ACC112 (cell line): Measurements from ENCODE around the gene FGB.

Source experiments
- H2AFZ ChIP-seq: fragments of 200-600 bp; sonication (generic); one replicate; pipeline ENCODE4 v1.6.0; 2017; ENCODE audit warnings: antibody characterized with exemption, low read length; ENCODE audit not compliant: unreplicated experiment
- H3K27ac ChIP-seq: fragments of 200-600 bp; sonication (generic); 2 replicates; pipeline ENCODE4 v1.5.1; 2014; ENCODE audit warnings: low read depth, mild to moderate bottlenecking, antibody characterized with exemption, low read length, moderate library complexity
- H3K27me3 ChIP-seq: fragments of 200-600 bp; sonication (generic); 2 replicates; pipeline ENCODE4 v1.6.1; 2014; ENCODE audit warnings: mild to moderate bottlenecking, antibody characterized with exemption, low read length, moderate library complexity, mixed read lengths; ENCODE audit not compliant: insufficient read depth
- H3K36me3 ChIP-seq: fragments of 200-600 bp; sonication (generic); 2 replicates; pipeline ENCODE4 v1.6.1; 2016; ENCODE audit warnings: mild to moderate bottlenecking, antibody characterized with exemption, low read length, moderate library complexity, mixed read lengths; ENCODE audit not compliant: insufficient read depth
- H3K4me1 ChIP-seq: fragments of 200-600 bp; sonication (generic); one replicate; pipeline ENCODE4 v1.6.1; 2016; ENCODE audit warnings: low read length, mixed read lengths; ENCODE audit not compliant: insufficient read depth, unreplicated experiment, control insufficient read depth
- H3K4me3 ChIP-seq: fragments of 200-600 bp; sonication (generic); 2 replicates; pipeline ENCODE4 v1.5.1; 2014; ENCODE audit warnings: mild to moderate bottlenecking, low read depth, low read length
- H3K79me2 ChIP-seq: fragments of 200-600 bp; sonication (generic); one replicate; pipeline ENCODE4 v1.6.0; 2016; ENCODE audit warnings: low read length; ENCODE audit not compliant: control insufficient read depth, unreplicated experiment, insufficient read depth

The FGB gene

GRCh38 chr4:154566639-154567204, 3.9 kb downstream of the FGB start:
- Histone ChIP-seq H3K36me3 (no peaks in the 10 kb centered on the region), H3K27ac (peak overlapping the region; percentile 75), H3K27me3 (no peaks in the 10 kb centered on the region), H3K79me2 (no peaks in the 10 kb centered on the region), H2AFZ (peak overlapping the region; percentile 9), H3K4me1 (peaks cover 43% of the 10 kb centered on the region), H3K4me3 (no peak overlapping the region)

- Histone ChIP-seq H3K27me3 (no peaks in the 10 kb centered on the region), H3K27ac (0 out of 2 replicates have a peak overlapping the region, but pooled peaks have one; percentile 5), H3K79me2 (no peaks in the 10 kb centered on the region), H3K36me3 (no peaks in the 10 kb centered on the region), H3K4me3 (no peak overlapping the region), H2AFZ (no peak overlapping the region), H3K4me1 (peaks cover 32% of the 10 kb centered on the region)
Measured at GRCh38 chr4:154569028-154569427, 6.2 kb downstream of the FGB start.

- H3K27ac ChIP-seq, result no peak overlapping the region
- no peaks in the 10 kb centered on the region for H3K36me3 ChIP-seq
- no peak overlapping the region for H2AFZ ChIP-seq
- no peak overlapping the region for H3K4me3 ChIP-seq
- H3K4me1 ChIP-seq, result peaks cover 32% of the 10 kb centered on the region
- no peaks in the 10 kb centered on the region for H3K79me2 ChIP-seq
- H3K27me3 ChIP-seq, result no peaks in the 10 kb centered on the region
Measured at GRCh38 chr4:154569584-154569983, 6.8 kb downstream of the FGB start.

GRCh38 chr4:154573190-154573870, 10.5 kb downstream of the FGB start:
- Histone ChIP-seq H3K36me3 (no peaks in the 10 kb centered on the region), H3K4me1 (peaks cover 22% of the 10 kb centered on the region), H3K4me3 (no peak overlapping the region), H2AFZ (no peak overlapping the region), H3K27me3 (no peaks in the 10 kb centered on the region), H3K27ac (no peak overlapping the region), H3K79me2 (no peaks in the 10 kb centered on the region)

GRCh38 chr4:154574311-154574710, 11.5 kb downstream of the FGB start:
- H3K36me3 ChIP-seq, result no peaks in the 10 kb centered on the region
- H3K27ac ChIP-seq, result no peak overlapping the region
- H2AFZ ChIP-seq, result no peak overlapping the region
- no peaks in the 10 kb centered on the region for H3K79me2 ChIP-seq
- no peaks in the 10 kb centered on the region for H3K27me3 ChIP-seq
- H3K4me3 ChIP-seq, result no peak overlapping the region
- peaks cover 18% of the 10 kb centered on the region for H3K4me1 ChIP-seq

DNA sequence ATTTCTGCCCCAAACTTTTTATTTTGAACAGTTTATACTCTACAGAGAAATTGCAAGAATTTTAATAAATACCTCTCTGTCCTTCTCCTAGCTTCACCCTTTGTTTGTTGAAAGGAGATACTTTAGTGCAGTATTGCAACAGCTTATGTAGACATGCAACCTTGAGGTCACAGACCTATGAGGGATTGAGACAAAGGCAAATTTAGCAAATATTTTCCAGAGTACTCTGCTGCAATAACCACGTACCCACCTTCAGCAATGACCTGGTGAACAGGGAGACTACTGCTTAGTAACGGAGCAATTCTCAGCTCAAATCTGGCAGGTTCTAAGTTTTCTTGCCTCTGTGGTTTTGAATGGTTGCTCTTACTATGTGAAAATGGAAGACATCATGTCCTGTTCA, 14.5 kb downstream of the FGB start:
- Histone ChIP-seq H3K79me2 (no peaks in the 10 kb centered on the region), H3K4me1 (peaks cover 14% of the 10 kb centered on the region), H3K36me3 (no peaks in the 10 kb centered on the region), H3K27me3 (no peaks in the 10 kb centered on the region), H3K4me3 (no peak overlapping the region), H3K27ac (no peak overlapping the region), H2AFZ (no peak overlapping the region)

GRCh38 chr4:154578919-154579318, 16.1 kb downstream of the FGB start:
- H3K79me2 ChIP-seq, result no peaks in the 10 kb centered on the region
- no peak overlapping the region for H3K4me3 ChIP-seq
- peaks cover 14% of the 10 kb centered on the region for H3K4me1 ChIP-seq
- H3K36me3 ChIP-seq, result no peaks in the 10 kb centered on the region
- no peak overlapping the region for H2AFZ ChIP-seq
- no peak overlapping the region for H3K27ac ChIP-seq
- H3K27me3 ChIP-seq, result no peaks in the 10 kb centered on the region

DNA sequence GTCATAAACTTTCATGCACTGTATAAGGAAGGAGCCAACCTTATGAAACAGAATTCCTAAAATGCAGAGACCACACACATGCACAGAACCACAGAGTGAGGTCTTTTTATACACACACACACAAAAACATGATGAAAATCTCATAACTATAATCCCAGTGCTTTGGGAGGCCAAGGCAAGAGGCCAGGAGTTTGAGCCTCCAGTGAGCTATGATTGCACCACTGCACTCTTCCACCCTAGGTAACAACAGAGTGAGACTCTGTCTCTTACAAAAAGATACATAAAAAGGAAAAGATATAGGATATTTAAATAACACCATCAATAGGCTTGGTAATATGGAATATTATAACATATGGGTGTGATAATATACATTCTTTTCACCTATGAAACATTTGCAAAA, 17.1 kb downstream of the FGB start:
- Histone ChIP-seq H3K36me3 (no peaks in the 10 kb centered on the region), H3K4me3 (no peak overlapping the region), H3K27me3 (no peaks in the 10 kb centered on the region), H2AFZ (no peak overlapping the region), H3K4me1 (peaks cover 14% of the 10 kb centered on the region), H3K27ac (no peak overlapping the region), H3K79me2 (no peaks in the 10 kb centered on the region)

- H3K27ac ChIP-seq, result no peak overlapping the region
- H3K27me3 ChIP-seq, result no peaks in the 10 kb centered on the region
- no peaks in the 10 kb centered on the region for H3K36me3 ChIP-seq
- no peak overlapping the region for H2AFZ ChIP-seq
- no peak overlapping the region for H3K4me3 ChIP-seq
- H3K4me1 ChIP-seq, result peaks cover 6% of the 10 kb centered on the region
- no peaks in the 10 kb centered on the region for H3K79me2 ChIP-seq
Measured at GRCh38 chr4:154582723-154583122, 19.9 kb downstream of the FGB start.

- no peak overlapping the region for H3K4me3 ChIP-seq
- H3K27ac ChIP-seq, result no peak overlapping the region
- H3K4me1 ChIP-seq, result peaks cover 5% of the 10 kb centered on the region
- H3K36me3 ChIP-seq, result no peaks in the 10 kb centered on the region
- H3K79me2 ChIP-seq, result no peaks in the 10 kb centered on the region
- no peak overlapping the region for H2AFZ ChIP-seq
- H3K27me3 ChIP-seq, result no peaks in the 10 kb centered on the region
Measured at GRCh38 chr4:154583230-154583629, 20.4 kb downstream of the FGB start.

DNA sequence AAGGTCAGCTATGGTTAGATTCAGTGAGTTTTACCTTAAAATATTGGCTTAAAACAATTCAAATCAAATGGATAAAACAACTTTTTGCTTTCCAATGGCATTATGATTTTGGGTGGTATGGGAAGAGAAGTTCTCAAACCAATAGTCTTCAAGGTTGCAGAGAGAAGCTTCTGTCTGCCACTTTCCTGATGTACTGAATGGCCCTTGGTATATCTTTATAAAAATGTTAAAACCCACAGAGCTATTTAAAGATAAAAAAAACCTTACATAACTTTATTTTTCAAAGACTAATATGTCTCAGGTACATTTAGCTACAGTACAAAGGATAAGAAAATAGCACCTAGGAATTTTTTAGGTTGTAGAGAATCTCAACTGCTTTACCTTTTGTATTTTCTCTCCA, 20.9 kb downstream of the FGB start:
- Histone ChIP-seq H3K4me3 (no peak overlapping the region), H3K79me2 (no peaks in the 10 kb centered on the region), H3K27ac (no peak overlapping the region), H2AFZ (no peak overlapping the region), H3K36me3 (no peaks in the 10 kb centered on the region), H3K27me3 (no peaks in the 10 kb centered on the region), H3K4me1 (peaks cover 5% of the 10 kb centered on the region)
